Gastrocnemius medialis (tissue), 4 donors: Measurements from ENCODE around the gene EFCAB9. TPM values are rescaled to one million over a fixed set of nuclear protein-coding genes. Genes with fewer than 3 reads are reported as not detected.

Experiments used
- ATAC-seq, 2 donors: fragments of 150-250 bp; one replicate each; pipeline ENCODE4 v1.9.1; 2016
- DNase-seq, 2 donors: peaks; one replicate each; pipeline ENCODE4 v3.0.0-alpha.2; 2019
- H3K27ac ChIP-seq, 4 donors: fragments of 200-600 bp; sonication (generic); 1 replicate in 1 of 4; 2 replicates in 3 of 4; pipeline ENCODE4 v1.5.1; 2016 to 2018; ENCODE audit warnings: mild to moderate bottlenecking in 2 of 4, moderate library complexity in 1 of 4
- H3K27me3 ChIP-seq, 3 donors: fragments of 200-600 bp; sonication (generic) in 2 of 3; 1 replicate in 1 of 3; 2 replicates in 2 of 3; pipeline versions ENCODE4 v1.5.1 to v1.6.0; 2016 to 2019; ENCODE audit warnings: mild to moderate bottlenecking in 1 of 3, moderate library complexity in 1 of 3
- H3K36me3 ChIP-seq, 2 donors: fragments of 200-600 bp; sonication (generic) in 1 of 2; one replicate each; pipeline ENCODE4 v1.5.1; 2017 to 2018
- H3K4me1 ChIP-seq, 2 donors: fragments of 200-600 bp; sonication (generic) in 1 of 2; one replicate each; pipeline ENCODE4 v1.5.1; 2016 to 2017; ENCODE audit warnings: mild to moderate bottlenecking in 2 of 2
- H3K4me3 ChIP-seq, 4 donors: fragments of 200-600 bp; sonication (generic) in 3 of 4; 1 replicate in 1 of 4; 2 replicates in 3 of 4; pipeline ENCODE4 v1.5.1; 2016 to 2019; ENCODE audit warnings: mild to moderate bottlenecking in 2 of 4
- H3K9me3 ChIP-seq, 3 donors: fragments of 200-600 bp; sonication (generic) in 2 of 3; 1 replicate in 1 of 3; 2 replicates in 2 of 3; pipeline ENCODE4 v1.5.1; 2016 to 2019
- CTCF ChIP-seq, 5 experiments: fragments of 450-650 bp in 3 of 5; fragments of 200-600 bp in 2 of 5; sonication (generic) in 2 of 5; IDR thresholded peaks in 4 of 5; conservative IDR thresholded peaks in 1 of 5; 1 replicate in 4 of 5; 2 replicates in 1 of 5; pipeline ENCODE4 v1.5.1; 2016 to 2019; ENCODE audit warnings: antibody characterized with exemption in 5 of 5, mild to moderate bottlenecking in 3 of 5, moderate library complexity in 3 of 5
- POLR2A ChIP-seq, 2 donors: fragments of 450-650 bp; IDR thresholded peaks; one replicate each; pipeline ENCODE4 v1.6.1; 2017; ENCODE audit warnings: antibody characterized with exemption in 2 of 2, mild to moderate bottlenecking in 2 of 2, moderate library complexity in 2 of 2
- in situ Hi-C, 4 donors: fragments of 200-750 bp; cut with MboI; loops; one replicate each; pipeline versions ENCODE4 v1.15.0 to v1.8.0; 2017; ENCODE audit warnings: low sequenced_read_pairs in 4 of 4
- intact Hi-C: fragments of 100-400 bp; cut with DNase I; formaldehyde crosslinking; loops from one replicate; pipeline ENCODE4 v1.15.1; 2023; ENCODE audit warnings: low total_unique reads
- total RNA-seq, 4 donors: library from RNA; depleted of rRNA; stranded (reverse); fragments of >200 nt; gene quantifications; one replicate each; pipeline versions ENCODE4 v1.1.0 to v1.2.3, GENCODE V29; 2016

EFCAB9 gene
- total RNA-seq, 4 donors from 2014 or later: not detected

- DNase-seq (no peak), ATAC-seq (no peak)
- Histone ChIP-seq H3K27me3 (no peaks in the 10 kb centered on the region), H3K27ac (no peak overlapping the region), H3K4me3 (no peak overlapping the region), H3K9me3 (no peaks in the 10 kb centered on the region), H3K4me1 (no peaks in the 10 kb centered on the region), H3K36me3 (no peaks in the 10 kb centered on the region)
- in situ Hi-C loops (no loop called here), intact Hi-C loops (no loop called here)
- TF ChIP-seq CTCF (IDR thresholded peaks at IDR 0.05 in 4 of 5, conservative IDR thresholded peaks at IDR 0.05 in 1 of 5) (no peak), POLR2A (IDR thresholded peaks at IDR 0.05) (no peak)
Observed at GRCh38 chr5:172245703-172246125, 51.7 kb downstream of the EFCAB9 start.

GRCh38 chr5:172248637-172249036 is 54.7 kb downstream of the EFCAB9 start:
- H3K4me1 ChIP-seq: no peaks in the 10 kb centered on the region
- intact Hi-C loops: no loop called here
- no peak overlapping the region for H3K27ac ChIP-seq
- no peak overlapping the region for H3K4me3 ChIP-seq
- H3K9me3 ChIP-seq: no peaks in the 10 kb centered on the region
- no peaks in the 10 kb centered on the region for H3K36me3 ChIP-seq
- ATAC-seq: no peak
- H3K27me3 ChIP-seq: no peaks in the 10 kb centered on the region
- no peak for DNase-seq
- in situ Hi-C loops: no loop called here
- no peak for TF ChIP-seq POLR2A (IDR thresholded peaks at IDR 0.05)
- TF ChIP-seq CTCF (IDR thresholded peaks at IDR 0.05 in 4 of 5, conservative IDR thresholded peaks at IDR 0.05 in 1 of 5): no peak

- Histone ChIP-seq H3K27ac (no peak overlapping the region), H3K9me3 (no peaks in the 10 kb centered on the region), H3K4me3 (no peak overlapping the region), H3K27me3 (no peaks in the 10 kb centered on the region), H3K36me3 (peaks cover 0 to 6% of the 10 kb centered on the region in 2 donors), H3K4me1 (no peaks in the 10 kb centered on the region)
- DNase-seq (no peak), ATAC-seq (no peak)
- intact Hi-C loops (no loop called here), in situ Hi-C loops (no loop called here)
- TF ChIP-seq CTCF (IDR thresholded peaks at IDR 0.05 in 4 of 5, conservative IDR thresholded peaks at IDR 0.05 in 1 of 5) (no peak), POLR2A (IDR thresholded peaks at IDR 0.05) (no peak)
Observed at GRCh38 chr5:172251419-172251818, 57.4 kb downstream of the EFCAB9 start.

GRCh38 chr5:172252501-172252900 is 58.5 kb downstream of the EFCAB9 start:
- H3K27me3 ChIP-seq: no peaks in the 10 kb centered on the region
- H3K9me3 ChIP-seq: no peaks in the 10 kb centered on the region
- H3K36me3 ChIP-seq: peaks cover 0 to 6% of the 10 kb centered on the region in 2 donors
- H3K27ac ChIP-seq: no peak overlapping the region
- DNase-seq (no peak), ATAC-seq (no peak)
- no peak for TF ChIP-seq CTCF (IDR thresholded peaks at IDR 0.05 in 4 of 5, conservative IDR thresholded peaks at IDR 0.05 in 1 of 5)
- no peak overlapping the region for H3K4me3 ChIP-seq
- intact Hi-C loops (no loop called here), in situ Hi-C loops (no loop called here)
- no peaks in the 10 kb centered on the region for H3K4me1 ChIP-seq

Other genes starting within 250 kb of the EFCAB9 start
- 10 to 100 TPM; 68.5 to 80.8 (median 72.2) TPM for gene FBXW11, start 187.5 kb upstream of the EFCAB9 start, total RNA-seq
- 10 to 100 TPM in 1 of 4 donors, 1 to 10 TPM in 3; 5.4 to 18.3 (median 5.7) TPM for gene STK10, start 5.9 kb upstream of the EFCAB9 start, total RNA-seq
- 10 to 100 TPM in 1 of 4 donors, 1 to 10 TPM in 3; 6.0 to 11.4 (median 9.8) TPM for gene UBTD2, start 89.6 kb downstream of the EFCAB9 start, total RNA-seq